ENCODE results near the gene MEI1.

The MEI1 gene

DNA sequence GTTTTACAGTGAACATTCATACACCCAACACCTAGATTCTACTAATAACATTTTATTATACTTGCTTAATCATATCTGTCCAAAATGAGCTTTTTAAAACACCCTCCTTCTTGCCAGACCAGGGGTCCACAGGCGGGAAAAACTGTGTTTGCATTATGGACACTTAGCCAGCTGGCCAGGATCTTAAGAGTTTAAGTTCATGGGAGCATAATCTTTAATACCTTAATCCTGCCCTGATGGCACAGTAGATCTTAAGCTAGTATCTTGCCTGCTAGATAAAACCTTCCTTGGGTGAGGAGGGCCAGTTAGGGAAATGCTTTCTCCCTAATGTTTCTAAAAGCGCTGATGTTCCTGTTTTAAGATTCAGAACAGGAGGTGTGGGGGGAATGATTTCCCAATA lies 88.0 kb downstream of the MEI1 start:
- TF ChIP-seq, protein P1, sequence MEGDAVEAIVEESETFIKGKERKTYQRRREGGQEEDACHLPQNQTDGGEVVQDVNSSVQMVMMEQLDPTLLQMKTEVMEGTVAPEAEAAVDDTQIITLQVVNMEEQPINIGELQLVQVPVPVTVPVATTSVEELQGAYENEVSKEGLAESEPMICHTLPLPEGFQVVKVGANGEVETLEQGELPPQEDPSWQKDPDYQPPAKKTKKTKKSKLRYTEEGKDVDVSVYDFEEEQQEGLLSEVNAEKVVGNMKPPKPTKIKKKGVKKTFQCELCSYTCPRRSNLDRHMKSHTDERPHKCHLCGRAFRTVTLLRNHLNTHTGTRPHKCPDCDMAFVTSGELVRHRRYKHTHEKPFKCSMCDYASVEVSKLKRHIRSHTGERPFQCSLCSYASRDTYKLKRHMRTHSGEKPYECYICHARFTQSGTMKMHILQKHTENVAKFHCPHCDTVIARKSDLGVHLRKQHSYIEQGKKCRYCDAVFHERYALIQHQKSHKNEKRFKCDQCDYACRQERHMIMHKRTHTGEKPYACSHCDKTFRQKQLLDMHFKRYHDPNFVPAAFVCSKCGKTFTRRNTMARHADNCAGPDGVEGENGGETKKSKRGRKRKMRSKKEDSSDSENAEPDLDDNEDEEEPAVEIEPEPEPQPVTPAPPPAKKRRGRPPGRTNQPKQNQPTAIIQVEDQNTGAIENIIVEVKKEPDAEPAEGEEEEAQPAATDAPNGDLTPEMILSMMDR (IDR thresholded peaks at IDR 0.05; ENCODE audit: low read depth, low read length): no peak
- no peak for DNase-seq (ENCODE audit: extremely low read depth, low read depth)

DNA sequence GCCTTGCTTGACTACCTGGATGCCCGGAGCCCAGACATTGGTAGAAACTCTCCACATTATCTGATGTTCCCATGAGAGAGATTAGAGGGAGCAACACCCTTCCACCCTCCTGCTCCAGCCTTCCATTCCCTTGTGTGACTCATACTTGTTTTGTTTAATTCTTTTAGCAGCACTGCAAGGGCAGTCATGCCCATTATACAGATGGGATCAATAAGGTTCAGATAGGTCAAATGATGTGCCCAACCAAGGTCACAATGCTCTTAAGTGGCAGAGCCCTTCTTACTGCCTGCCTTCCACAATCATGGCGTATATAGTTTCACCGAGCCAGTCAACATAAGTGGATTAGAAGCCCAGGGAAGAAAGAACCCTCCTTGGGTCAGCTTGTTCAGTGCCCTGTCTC lies 94.6 kb downstream of the MEI1 start:
- DNase-seq (ENCODE audit: extremely low read depth, low read depth): no peak
- TF ChIP-seq, protein P1 (IDR thresholded peaks at IDR 0.05; ENCODE audit: low read depth, low read length): no peak

DNA sequence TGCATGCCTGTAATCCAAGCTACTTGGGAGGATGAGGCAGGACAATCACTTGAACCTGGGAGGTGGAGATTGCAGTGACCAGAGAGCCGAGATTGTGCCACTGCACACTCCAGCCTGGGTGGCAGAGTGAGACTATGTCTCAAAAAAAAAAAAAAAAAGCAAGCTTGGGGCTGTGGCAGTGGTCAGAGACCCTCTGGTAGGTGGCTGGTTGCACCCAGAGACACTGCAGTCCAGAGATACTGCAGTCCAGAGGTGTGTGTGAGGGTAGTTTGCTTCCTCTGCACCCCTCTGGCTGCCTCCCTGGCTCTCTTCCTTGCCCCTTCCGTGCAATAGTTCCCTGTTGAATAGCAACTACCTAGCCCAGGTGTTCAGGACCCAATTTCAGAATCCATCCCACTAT lies 99.4 kb downstream of the MEI1 start:
- DNase-seq (ENCODE audit: extremely low read depth, low read depth): no peak
- TF ChIP-seq, protein P1 (IDR thresholded peaks at IDR 0.05; ENCODE audit: low read depth, low read length): no peak

GRCh38 chr22:41799486-41800347 lies 100.4 kb downstream of the MEI1 start:
- TF ChIP-seq, protein P1 (IDR thresholded peaks at IDR 0.05; ENCODE audit: low read depth, low read length): no peak
- DNase-seq (ENCODE audit: extremely low read depth, low read depth): no peak

DNA sequence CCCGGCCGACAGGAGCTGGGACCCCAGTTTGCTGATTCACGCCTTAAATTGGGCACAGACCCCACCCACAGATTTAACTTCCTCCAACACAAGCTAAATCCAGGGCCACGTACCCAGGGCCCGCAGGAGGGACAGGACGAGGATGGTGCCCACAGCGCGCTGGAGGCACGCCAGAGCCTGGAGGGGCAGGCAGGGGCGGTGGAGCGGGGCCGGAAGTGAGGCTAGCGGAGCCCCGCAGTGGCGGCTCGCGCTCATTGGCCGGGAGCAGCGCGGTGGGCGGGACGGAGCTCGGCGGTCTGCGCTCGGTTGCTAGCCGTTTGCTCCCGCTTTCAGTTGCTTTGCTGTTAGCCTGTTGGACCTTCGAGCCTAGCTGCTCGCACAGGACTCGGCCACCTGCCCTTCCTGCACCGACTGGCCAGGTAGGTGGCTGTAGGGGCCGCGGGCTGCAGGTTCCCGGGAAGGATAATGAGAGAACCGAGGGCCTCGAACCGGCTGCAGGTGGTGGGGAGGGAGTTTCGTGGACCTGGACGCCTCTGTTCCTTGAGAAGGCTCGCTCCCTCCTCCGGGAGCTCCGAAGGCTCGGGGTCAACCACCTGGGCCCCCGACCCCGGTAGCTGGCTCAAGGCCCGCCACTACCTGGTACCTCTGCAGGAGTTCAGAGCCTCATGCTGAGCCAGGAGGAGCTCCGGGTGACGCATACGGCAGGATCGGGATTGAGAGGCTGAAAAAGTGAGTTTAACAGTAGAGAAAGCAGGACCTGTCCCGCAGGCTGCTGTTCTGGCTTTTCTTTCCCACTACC lies 101.2 kb downstream of the MEI1 start, which contains the start of gene CCDC134:
Gene CCDC134, plus strand, starts transcription at position 332 of the 799 bp plus-strand sequence. CDS start 8,212 bp downstream, outside the sequence.
- TF ChIP-seq, protein P1 (IDR thresholded peaks at IDR 0.05; ENCODE audit: low read depth, low read length): no peak
- peak; percentile 41 for DNase-seq (ENCODE audit: extremely low read depth, low read depth)

- TF ChIP-seq, protein P1 (IDR thresholded peaks at IDR 0.05; ENCODE audit: low read depth, low read length): no peak
- DNase-seq (ENCODE audit: extremely low read depth, low read depth): no peak
Observed at GRCh38 chr22:41801147-41801819, 102.0 kb downstream of the MEI1 start.

Data from AG09319 (cell line).